HEK293T (cell line): ENCODE measurements around the gene FAHD2A.

Source experiments
- BHLHE40 ChIP-seq: fragments of 450-650 bp; IDR thresholded peaks from 2 replicates; pipeline ENCODE4 v1.6.1; 2016; ENCODE audit warnings: mild to moderate bottlenecking, moderate library complexity, borderline replicate concordance
- FOXM1 ChIP-seq: fragments of 450-650 bp; IDR thresholded peaks from 2 replicates; pipeline ENCODE4 v1.6.1; 2017; ENCODE audit warnings: mild to moderate bottlenecking, borderline replicate concordance
- LEF1 ChIP-seq: fragments of 450-650 bp; IDR thresholded peaks from 2 replicates; pipeline ENCODE4 v1.6.1; 2017; ENCODE audit warnings: mild to moderate bottlenecking, borderline replicate concordance
- SP1 ChIP-seq: fragments of 450-650 bp; IDR thresholded peaks from 2 replicates; pipeline ENCODE4 v1.6.1; 2017

- TF ChIP-seq FOXM1: no peak
- TF ChIP-seq SP1: no peak
- no peak for TF ChIP-seq LEF1
- TF ChIP-seq BHLHE40: no peak
These were observed 36.0 kb upstream of the FAHD2A start for GRCh38 chr2:95366514-95366913.
